NOMO-1 treated with DMSO at 0.1 percent for 48 hours (cell line): ENCODE results near the gene ACVR2B.
A peak's percentile ranks its signal among the peaks of the same experiment; 100 is the strongest.

ENCODE experiments used
- DNase-seq: peaks from one replicate; lab custom pipeline; 2025; ENCODE audit not compliant: unreplicated experiment; lab: John Stamatoyannopoulos, UW

Gene ACVR2B

GRCh38 chr3:38457111-38458003 is 3.7 kb downstream of the ACVR2B start:
- DNase-seq, result no peak

GRCh38 chr3:38458796-38459498 is 5.3 kb downstream of the ACVR2B start:
- DNase-seq, result no peak

DNA sequence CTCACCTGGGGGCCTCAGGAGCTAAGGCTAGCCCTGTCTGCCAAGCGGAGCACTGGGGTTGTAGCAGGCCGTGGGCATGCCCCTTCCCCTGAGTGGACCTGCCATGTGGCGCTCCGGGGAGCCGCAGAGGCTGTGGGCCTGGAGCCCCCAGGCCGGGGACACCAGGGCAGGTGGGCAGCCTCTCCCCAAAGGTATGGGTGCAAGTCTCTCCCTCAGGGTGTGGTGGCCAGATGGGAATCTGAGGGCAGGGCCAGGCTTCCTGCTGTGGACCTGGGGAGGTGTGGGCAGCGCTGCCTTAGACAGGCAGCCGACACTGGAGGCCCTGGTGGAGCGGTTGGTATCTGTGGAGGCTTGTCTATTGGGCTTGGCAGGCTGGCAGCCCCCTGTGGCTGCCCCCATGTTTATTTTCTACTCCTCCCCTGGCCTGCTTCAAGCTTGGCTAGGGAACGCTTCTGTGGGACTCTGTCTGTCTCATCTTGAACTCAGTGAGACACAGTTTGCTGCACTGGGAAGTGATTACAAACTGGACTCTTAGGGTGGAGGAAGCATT is 5.9 kb downstream of the ACVR2B start:
- DNase-seq, result no peak

GRCh38 chr3:38460377-38461270 is 6.9 kb downstream of the ACVR2B start:
- no peak for DNase-seq

- DNase-seq, result no peak
These were observed 12.0 kb downstream of the ACVR2B start for GRCh38 chr3:38465588-38466154.

- DNase-seq, result no peak
These were observed 15.1 kb downstream of the ACVR2B start for GRCh38 chr3:38468765-38469164.

GRCh38 chr3:38469852-38470251 is 16.2 kb downstream of the ACVR2B start:
- no peak for DNase-seq

DNA sequence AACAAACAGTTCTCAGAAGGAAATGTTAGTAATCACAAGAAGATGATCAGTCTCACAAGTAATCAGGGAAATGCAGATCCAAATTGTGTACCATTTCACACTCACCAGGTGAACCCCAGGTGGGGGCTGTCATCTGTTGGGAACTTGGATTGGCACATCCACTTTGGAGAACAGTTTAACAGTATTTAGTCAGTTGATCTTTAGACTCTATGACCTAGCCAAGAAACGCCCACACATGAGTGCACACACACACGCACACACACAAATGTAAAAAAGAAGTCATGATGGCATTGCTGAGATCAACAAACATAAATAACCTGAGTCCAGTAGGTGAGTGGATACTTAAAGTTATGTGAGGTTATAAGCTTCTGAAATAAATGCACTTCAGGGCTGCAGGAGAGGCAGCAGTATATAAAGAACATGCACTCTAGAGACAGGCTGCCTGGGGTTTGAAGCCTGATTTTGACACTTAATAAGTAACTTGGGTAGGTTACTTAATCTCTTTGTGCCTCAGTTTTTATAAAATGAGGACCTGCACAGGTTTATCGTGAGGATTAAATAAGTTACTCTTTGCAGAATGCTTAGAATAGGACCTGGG is 17.7 kb downstream of the ACVR2B start:
- no peak for DNase-seq

DNA sequence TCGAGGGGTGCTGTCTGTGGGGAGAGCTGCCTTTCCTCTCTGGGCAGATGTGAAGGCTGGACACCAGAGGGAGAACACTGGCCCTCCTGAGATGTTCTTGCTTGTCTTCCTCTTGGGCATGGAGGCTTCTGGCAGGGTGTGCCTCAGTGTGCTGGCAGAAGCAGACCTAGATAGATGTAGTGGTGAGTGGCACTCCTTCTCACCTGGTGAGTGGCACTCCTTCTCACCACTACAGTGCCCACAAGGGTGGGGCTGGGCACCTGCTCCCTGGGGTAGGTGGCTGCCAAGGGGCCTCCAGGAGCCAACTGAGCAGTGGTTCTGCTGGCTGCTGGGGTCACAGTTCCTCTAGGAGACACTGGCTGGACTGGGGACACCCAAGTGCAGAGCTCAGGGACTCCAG is 18.7 kb downstream of the ACVR2B start:
- DNase-seq, result no peak

DNA sequence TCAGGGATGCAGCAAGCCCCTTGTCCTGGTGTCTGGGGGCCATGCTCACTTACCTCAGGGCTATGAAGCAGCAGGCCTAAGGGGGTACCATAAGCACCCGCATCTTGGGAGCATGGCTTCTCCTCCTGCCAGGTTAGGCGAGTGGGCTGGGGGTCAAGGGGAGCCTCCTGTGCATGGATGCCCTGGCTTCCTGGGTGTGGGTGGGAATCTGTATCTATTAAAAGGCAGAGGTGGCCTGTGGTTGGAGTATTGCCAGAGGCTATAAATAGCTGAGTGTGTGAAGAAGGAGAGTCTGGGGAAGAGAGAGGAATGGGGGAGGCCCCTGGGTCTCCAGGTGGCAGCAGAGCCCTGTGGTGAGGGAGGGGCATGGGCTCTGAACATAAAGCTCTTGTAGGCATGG is 19.5 kb downstream of the ACVR2B start:
- no peak for DNase-seq

DNA sequence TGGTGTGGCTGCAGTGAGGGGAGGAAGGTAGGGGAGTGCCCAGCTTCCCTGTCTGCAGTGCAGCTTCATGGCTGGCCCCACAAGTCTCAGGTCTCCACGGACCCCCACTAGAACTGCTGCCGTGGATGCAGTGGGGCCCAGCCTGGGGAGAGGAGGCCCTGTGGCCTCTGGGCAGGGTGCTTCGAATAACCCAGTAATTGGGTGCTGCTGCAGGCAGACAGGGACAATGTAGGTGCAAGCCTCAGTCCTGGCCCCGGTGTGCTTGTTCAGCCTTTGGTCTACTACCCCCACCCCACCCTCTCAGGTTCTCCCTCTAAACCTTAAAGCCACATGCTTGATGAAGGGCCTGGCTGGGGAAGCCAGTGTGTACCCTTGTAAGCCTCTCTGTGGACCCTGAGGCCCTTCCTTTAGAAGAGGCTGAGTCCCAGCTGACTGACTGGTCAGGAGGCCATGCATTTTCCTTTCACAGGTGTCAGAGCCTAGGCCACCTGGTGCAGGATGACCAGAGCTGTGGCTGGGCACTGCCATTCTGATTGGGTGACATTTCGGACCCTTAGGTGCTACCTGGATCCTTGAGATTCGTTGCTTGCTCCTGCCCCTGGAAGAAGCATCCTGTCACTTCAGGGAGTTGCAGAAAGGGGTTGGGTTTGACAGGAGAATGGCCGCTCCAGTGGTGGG is 21.4 kb downstream of the ACVR2B start:
- DNase-seq, result no peak

DNA sequence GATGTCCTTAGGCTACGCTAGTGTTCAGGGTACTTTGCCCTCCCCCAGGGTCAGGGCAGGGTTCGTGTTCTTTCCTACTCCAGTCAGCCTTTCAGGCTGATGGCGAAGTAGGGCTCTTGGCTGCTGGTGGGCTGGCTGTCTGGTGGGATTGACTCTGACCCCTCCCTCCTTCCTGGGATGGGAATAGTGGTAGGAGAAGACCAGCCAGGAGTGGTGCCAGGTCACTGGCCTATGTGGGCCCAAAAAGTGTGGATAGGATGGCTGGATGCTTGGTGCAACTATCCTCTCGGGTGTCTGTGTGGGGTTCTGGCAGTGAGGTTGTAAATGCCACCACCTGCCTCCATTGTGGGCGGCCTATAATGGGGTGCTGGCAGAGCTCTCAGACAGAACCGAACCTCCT is 22.0 kb downstream of the ACVR2B start:
- DNase-seq, result no peak

- DNase-seq, result no peak
These were observed 22.6 kb downstream of the ACVR2B start for GRCh38 chr3:38476157-38476756.

GRCh38 chr3:38477057-38477820 is 23.5 kb downstream of the ACVR2B start:
- no peak for DNase-seq

DNA sequence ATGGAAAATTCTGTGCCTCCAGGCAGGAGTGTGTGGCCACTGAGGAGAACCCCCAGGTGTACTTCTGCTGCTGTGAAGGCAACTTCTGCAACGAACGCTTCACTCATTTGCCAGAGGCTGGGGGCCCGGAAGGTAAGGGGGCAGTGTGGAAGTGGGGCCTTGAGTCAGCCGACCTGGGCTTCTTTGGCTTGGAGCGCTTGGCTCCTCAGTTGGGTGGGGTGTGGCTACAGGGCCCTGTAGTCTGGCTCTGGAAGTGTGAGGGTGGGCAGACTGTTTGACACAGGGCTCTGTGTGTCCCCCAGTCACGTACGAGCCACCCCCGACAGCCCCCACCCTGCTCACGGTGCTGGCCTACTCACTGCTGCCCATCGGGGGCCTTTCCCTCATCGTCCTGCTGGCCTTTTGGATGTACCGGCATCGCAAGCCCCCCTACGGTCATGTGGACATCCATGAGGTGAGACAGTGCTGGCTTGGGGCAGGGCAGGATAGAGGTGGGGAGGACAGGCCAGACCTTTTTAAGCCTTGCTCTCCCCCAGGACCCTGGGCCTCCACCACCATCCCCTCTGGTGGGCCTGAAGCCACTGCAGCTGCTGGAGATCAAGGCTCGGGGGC is 24.3 kb downstream of the ACVR2B start:
- DNase-seq, result no peak

- DNase-seq, result no peak
These were observed 25.2 kb downstream of the ACVR2B start for GRCh38 chr3:38478901-38479300.

DNA sequence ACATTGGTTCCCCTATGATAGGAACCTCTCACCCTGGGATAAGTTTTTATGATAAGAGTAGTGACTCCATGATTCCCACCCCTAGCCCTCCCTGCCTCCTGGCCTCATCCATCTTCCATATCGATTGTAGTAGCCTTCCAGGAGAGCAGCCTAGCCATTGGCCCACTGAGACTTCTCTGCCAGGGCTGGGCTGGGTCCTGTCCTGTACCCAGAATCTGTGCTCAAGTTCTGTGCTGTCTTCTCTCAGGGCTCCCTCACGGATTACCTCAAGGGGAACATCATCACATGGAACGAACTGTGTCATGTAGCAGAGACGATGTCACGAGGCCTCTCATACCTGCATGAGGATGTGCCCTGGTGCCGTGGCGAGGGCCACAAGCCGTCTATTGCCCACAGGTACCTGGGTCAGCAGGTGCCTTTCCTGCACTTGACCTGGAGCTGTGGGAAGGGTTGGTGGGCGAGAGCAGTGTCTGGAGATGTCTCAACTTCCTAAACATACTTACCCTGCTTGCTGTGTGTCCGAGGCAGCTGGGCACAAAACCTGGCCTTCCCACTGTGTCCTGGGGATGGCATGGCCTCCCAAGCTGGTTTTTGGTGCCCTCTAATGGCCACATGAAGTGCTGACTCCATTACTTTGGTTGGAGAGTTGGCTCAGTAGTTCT is 25.9 kb downstream of the ACVR2B start:
- peak; percentile 27 for DNase-seq

DNA sequence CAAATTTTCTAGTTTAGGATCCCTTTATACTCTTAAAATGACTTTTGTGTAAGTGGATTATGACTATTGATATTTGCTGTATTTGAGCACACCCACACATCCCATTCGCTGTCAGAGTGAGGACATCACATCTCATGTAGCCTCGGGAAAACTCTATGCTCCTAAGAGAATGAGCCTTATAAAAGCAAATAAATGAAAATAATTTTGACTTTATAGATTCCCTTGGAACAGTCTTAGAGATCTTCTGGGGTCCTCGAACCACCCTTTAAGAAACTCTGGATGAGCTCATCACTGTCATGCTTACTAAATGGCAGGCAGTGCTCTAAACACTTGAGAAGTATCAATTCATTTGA is 26.4 kb downstream of the ACVR2B start:
- no peak for DNase-seq
